ENCODE data around the gene LAMTOR1. TPM values are rescaled to one million over a fixed set of nuclear protein-coding genes. Genes with fewer than 3 reads are reported as not detected.
A peak's percentile ranks its signal among the peaks of the same experiment; 100 is the strongest.

The LAMTOR1 gene
- total RNA-seq, 2 experiments from 2014 or later: 50.3 to 52.4 TPM

DNA sequence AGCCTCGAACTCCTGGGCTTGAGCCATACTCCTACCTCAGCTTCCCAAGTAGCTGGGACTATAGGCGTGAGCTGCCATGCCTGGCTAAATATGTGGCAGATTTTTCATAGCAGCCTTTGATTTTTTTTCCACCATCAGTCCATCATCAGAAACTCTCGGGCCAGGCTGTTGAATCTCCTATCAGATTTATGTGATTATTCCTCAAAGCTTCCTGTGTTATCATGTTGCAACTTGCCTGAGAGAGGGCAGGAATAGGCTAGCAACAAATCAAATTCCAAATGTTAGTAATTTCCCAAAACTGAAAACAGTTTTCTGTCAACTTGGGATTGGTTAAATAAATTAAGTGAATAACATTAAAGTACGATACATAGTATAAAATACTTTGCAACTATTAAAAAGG lies 19.0 kb downstream of the LAMTOR1 start:
- Mint-ChIP-seq H3K9me3 (no peaks in the 10 kb centered on the region), H3K4me1 (ENCODE audit: low read depth) (peaks cover 27% of the 10 kb centered on the region), H3K27me3 (no peaks in the 10 kb centered on the region), H3K27ac (no peak overlapping the region), H3K36me3 (ENCODE audit: low read depth) (peaks cover 10% of the 10 kb centered on the region), H3K4me3 (no peak overlapping the region)
- no peak for DNase-seq
- ChIA-PET POLR2A (interaction anchor here (0.5 to 1.9 kb wide), 4 partner anchors 11 to 1058 kb away, joined by 3 to 8 read pairs (median 4); partner anchors contain the start of genes FCHSD2 and TOMT), CTCF (interaction anchor here (1.0 to 5.1 kb wide), 2 partner anchors 59 to 63 kb away, joined by 4 to 37 read pairs; no protein-coding TSS in a partner anchor)
- intact Hi-C loops (cut with micrococcal nuclease): loop anchor here (5.0 kb wide), 1 partner anchor 42 kb away; no protein-coding TSS in a partner anchor
- no peak for ATAC-seq
- TF ChIP-seq, protein P1, sequence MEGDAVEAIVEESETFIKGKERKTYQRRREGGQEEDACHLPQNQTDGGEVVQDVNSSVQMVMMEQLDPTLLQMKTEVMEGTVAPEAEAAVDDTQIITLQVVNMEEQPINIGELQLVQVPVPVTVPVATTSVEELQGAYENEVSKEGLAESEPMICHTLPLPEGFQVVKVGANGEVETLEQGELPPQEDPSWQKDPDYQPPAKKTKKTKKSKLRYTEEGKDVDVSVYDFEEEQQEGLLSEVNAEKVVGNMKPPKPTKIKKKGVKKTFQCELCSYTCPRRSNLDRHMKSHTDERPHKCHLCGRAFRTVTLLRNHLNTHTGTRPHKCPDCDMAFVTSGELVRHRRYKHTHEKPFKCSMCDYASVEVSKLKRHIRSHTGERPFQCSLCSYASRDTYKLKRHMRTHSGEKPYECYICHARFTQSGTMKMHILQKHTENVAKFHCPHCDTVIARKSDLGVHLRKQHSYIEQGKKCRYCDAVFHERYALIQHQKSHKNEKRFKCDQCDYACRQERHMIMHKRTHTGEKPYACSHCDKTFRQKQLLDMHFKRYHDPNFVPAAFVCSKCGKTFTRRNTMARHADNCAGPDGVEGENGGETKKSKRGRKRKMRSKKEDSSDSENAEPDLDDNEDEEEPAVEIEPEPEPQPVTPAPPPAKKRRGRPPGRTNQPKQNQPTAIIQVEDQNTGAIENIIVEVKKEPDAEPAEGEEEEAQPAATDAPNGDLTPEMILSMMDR (IDR thresholded peaks at IDR 0.05): no peak

DNA sequence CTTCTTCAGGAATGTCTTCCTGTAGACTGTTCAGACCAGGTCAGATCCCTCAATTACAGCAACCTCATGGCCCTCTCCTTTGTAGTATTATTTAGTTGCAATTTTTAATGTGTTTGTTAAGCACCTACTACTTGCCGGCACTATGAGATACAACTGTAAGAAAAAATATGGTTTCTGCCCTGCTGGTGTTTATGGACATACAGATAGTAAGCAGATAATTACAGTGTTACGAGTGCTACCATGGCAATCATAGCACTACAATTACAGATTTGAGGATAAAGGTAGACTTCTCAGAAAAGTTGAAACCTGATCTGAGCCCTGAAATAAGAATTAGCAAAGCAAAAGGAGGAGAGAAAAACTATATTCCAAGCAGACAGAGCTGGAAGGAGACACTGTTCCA lies 19.7 kb downstream of the LAMTOR1 start:
- H3K4me1 Mint-ChIP-seq (ENCODE audit: low read depth): peaks cover 34% of the 10 kb centered on the region
- H3K9me3 Mint-ChIP-seq: no peaks in the 10 kb centered on the region
- ATAC-seq: no peak
- TF ChIP-seq, protein P1 (IDR thresholded peaks at IDR 0.05): no peak
- no peaks in the 10 kb centered on the region for H3K27me3 Mint-ChIP-seq
- intact Hi-C loops (cut with micrococcal nuclease): loop anchor here (5.0 kb wide), 1 partner anchor 41 kb away; no protein-coding TSS in a partner anchor
- H3K4me3 Mint-ChIP-seq: no peak overlapping the region
- H3K36me3 Mint-ChIP-seq (ENCODE audit: low read depth): peaks cover 14% of the 10 kb centered on the region
- H3K27ac Mint-ChIP-seq: no peak overlapping the region
- POLR2A ChIA-PET: interaction anchor here (0.5 kb wide), 1 partner anchor 110 kb away, joined by 3 read pairs; no protein-coding TSS in a partner anchor
- no peak for DNase-seq
- CTCF ChIA-PET: interaction anchor here (5.1 kb wide), 1 partner anchor 58 kb away, joined by 37 read pairs; no protein-coding TSS in a partner anchor

DNA sequence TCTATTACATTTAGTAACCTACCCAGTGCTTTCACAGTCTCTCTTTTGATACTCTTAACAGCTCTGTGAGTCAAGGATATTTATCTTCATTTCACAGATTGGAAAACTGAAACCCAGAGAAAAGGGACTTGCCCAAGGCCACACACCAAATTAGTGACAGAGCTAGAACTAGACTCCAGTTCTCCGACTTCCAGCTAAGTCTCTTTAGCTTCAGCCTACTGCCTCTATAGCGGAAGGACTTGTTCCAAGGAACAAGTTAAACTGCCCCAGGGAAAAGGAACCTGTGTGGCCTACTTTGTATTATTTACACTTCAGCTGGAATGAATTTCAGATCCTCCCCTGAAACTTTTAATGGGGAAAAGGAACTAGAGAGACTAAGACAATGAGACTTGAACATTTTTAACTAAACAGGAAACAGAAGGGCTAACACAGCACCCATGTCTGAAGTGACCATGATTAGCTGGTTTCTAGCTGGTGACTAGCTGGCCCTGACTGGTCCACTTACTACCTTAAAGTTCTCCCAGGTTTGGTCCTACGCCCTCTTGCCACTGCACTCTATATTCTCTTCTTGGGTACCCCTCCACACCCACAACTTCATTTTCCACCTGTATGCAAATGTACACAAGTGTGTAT lies 21.2 kb downstream of the LAMTOR1 start:
- ChIA-PET POLR2A (interaction anchor here (0.9 to 3.4 kb wide), 9 partner anchors 10 to 72 kb away, joined by 3 to 15 read pairs (median 4); no protein-coding TSS in a partner anchor), CTCF (interaction anchor here (1.1 to 2.4 kb wide), 7 partner anchors 9 to 282 kb away, joined by 3 to 26 read pairs (median 3); no protein-coding TSS in a partner anchor)
- ATAC-seq (no peak), DNase-seq (no peak)
- TF ChIP-seq, protein P1 (IDR thresholded peaks at IDR 0.05): no peak
- no peaks in the 10 kb centered on the region for H3K9me3 Mint-ChIP-seq
- peak overlapping the region; percentile 69 for H3K27ac Mint-ChIP-seq
- peaks cover 18% of the 10 kb centered on the region for H3K36me3 Mint-ChIP-seq (ENCODE audit: low read depth)
- intact Hi-C loops (cut with micrococcal nuclease): loop anchor here (5.0 kb wide), 1 partner anchor 40 kb away; no protein-coding TSS in a partner anchor
- no peaks in the 10 kb centered on the region for H3K27me3 Mint-ChIP-seq
- H3K4me3 Mint-ChIP-seq: peak overlapping the region; percentile 99
- peaks cover 41% of the 10 kb centered on the region for H3K4me1 Mint-ChIP-seq (ENCODE audit: low read depth)

DNA sequence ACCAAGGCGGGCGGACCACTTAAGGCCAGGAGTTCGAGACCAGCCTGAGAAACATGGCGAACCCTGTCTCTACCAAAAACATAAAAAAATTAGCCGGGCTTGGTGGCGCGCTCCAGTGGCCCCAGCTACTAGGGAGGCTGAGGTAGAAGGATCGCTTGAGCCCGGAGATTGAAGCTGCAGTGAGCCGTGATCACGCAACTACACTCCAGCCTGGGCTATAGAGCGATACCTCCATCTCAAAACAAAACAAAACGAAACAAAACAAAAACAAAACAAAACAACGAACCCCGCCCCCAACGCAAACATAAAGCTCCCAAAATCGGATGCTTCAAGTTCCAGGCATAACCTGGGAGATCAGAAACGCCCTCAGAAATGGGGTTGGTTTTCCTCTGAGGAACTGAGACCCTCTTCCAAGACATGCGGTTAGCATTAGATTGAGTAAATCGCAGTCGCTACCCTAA lies 21.9 kb downstream of the LAMTOR1 start:
- TF ChIP-seq, protein P1 (IDR thresholded peaks at IDR 0.05): no peak
- POLR2A ChIA-PET: interaction anchor here (0.8 to 3.4 kb wide), 9 partner anchors 10 to 72 kb away, joined by 3 to 15 read pairs (median 5); no protein-coding TSS in a partner anchor
- DNase-seq (no peak), ATAC-seq (no peak)
- Mint-ChIP-seq H3K4me1 (ENCODE audit: low read depth) (peaks cover 41% of the 10 kb centered on the region), H3K27ac (peak overlapping the region; percentile 99), H3K4me3 (peak overlapping the region; percentile 99), H3K9me3 (no peaks in the 10 kb centered on the region), H3K27me3 (no peaks in the 10 kb centered on the region), H3K36me3 (ENCODE audit: low read depth) (peaks cover 21% of the 10 kb centered on the region)
- intact Hi-C loops (cut with micrococcal nuclease): loop anchor here (5.0 kb wide), 1 partner anchor 39 kb away; no protein-coding TSS in a partner anchor
- CTCF ChIA-PET: interaction anchor here (1.1 to 2.4 kb wide), 5 partner anchors 10 to 281 kb away, joined by 3 to 26 read pairs (median 10); no protein-coding TSS in a partner anchor
